HEK293 (cell line): Measurements from ENCODE around the gene CSTF1.

Experiments
- CTCF ChIA-PET: fragments of 350-600 bp; formaldehyde crosslinking; extraction: SDS; loops from one replicate; lab custom pipeline; 2021; ENCODE audit warnings: antibody characterized with exemption; lab: Yijun Ruan, JAX
- POLR2A ChIA-PET: fragments of 300-600 bp; formaldehyde crosslinking; extraction: SDS; loops from one replicate; lab custom pipeline; 2020; ENCODE audit warnings: antibody characterized with exemption, inconsistent platforms; lab: Yijun Ruan, JAX
- H3K27ac ChIP-seq: fragments of 200-500 bp; sonication (Bioruptor generic); 2 replicates; pipeline ENCODE4 v1.5.1; 2014; ENCODE audit warnings: low read depth, low read length, control low read depth, inconsistent platforms; ENCODE audit errors: extremely low read depth
- H3K36me3 ChIP-seq, 2 experiments: fragments of 200-500 bp in 1 of 2; sonication (Bioruptor generic) in 1 of 2; 1 replicate in 1 of 2; 2 replicates in 1 of 2; pipeline ENCODE4 v1.5.1; 2014 to 2017; ENCODE audit warnings: inconsistent platforms in 2 of 2, low read length in 2 of 2; ENCODE audit not compliant: control insufficient read depth in 2 of 2, insufficient read depth in 1 of 2
- H3K4me1 ChIP-seq: fragments of 200-500 bp; sonication (Bioruptor generic); 2 replicates; pipeline ENCODE4 v1.5.1; 2014; ENCODE audit warnings: mild to moderate bottlenecking, low read length, inconsistent platforms; ENCODE audit not compliant: control insufficient read depth, insufficient read depth
- H3K4me3 ChIP-seq: 2 replicates; pipeline ENCODE4 v1.5.1; 2011; ENCODE audit warnings: low read depth, mild to moderate bottlenecking, control low read depth, low read length, moderate library complexity
- H3K9me3 ChIP-seq: fragments of 200-500 bp; sonication (Bioruptor generic); 2 replicates; pipeline ENCODE4 v1.5.1; 2014; ENCODE audit warnings: low read depth, low read length, inconsistent platforms; ENCODE audit not compliant: control insufficient read depth, insufficient read depth
- EGR2 ChIP-seq: fragments of 450-650 bp; formaldehyde crosslinking; IDR thresholded peaks from 2 replicates; pipeline ENCODE4 v1.5.1; 2016; ENCODE audit warnings: low read depth, missing biosample characterization, missing genetic modification characterization
- GLI4 ChIP-seq: fragments of 450-650 bp; formaldehyde crosslinking; IDR thresholded peaks from 2 replicates; pipeline ENCODE4 v1.5.1; 2016; ENCODE audit warnings: missing biosample characterization, missing genetic modification characterization
- KLF16 ChIP-seq: fragments of 450-650 bp; formaldehyde crosslinking; IDR thresholded peaks from 2 replicates; pipeline ENCODE4 v1.5.1; 2017; ENCODE audit warnings: missing biosample characterization, missing genetic modification characterization
- KLF8 ChIP-seq: fragments of 450-650 bp; formaldehyde crosslinking; IDR thresholded peaks from 2 replicates; pipeline ENCODE4 v1.5.1; 2016; ENCODE audit warnings: missing biosample characterization, missing genetic modification characterization
- OVOL3 ChIP-seq: fragments of 450-650 bp; formaldehyde crosslinking; IDR thresholded peaks from 2 replicates; pipeline ENCODE4 v1.5.1; 2016; ENCODE audit warnings: missing biosample characterization, missing genetic modification characterization
- PRDM1 ChIP-seq: fragments of 450-650 bp; formaldehyde crosslinking; IDR thresholded peaks from 2 replicates; pipeline ENCODE4; 2016; ENCODE audit warnings: missing biosample characterization, missing genetic modification characterization
- SCRT1 ChIP-seq: fragments of 450-650 bp; formaldehyde crosslinking; IDR thresholded peaks from 2 replicates; pipeline ENCODE4 v1.5.1; 2016; ENCODE audit warnings: missing biosample characterization, missing genetic modification characterization, borderline replicate concordance
- SP2 ChIP-seq: fragments of 450-650 bp; formaldehyde crosslinking; IDR thresholded peaks from 2 replicates; pipeline ENCODE4 v1.5.1; 2016; ENCODE audit warnings: missing biosample characterization, missing genetic modification characterization
- SP7 ChIP-seq: fragments of 450-650 bp; formaldehyde crosslinking; IDR thresholded peaks from 2 replicates; pipeline ENCODE4 v1.5.1; 2016; ENCODE audit warnings: missing biosample characterization, missing genetic modification characterization
- ZBTB20 ChIP-seq: fragments of 450-650 bp; formaldehyde crosslinking; IDR thresholded peaks from 2 replicates; pipeline ENCODE4 v1.5.1; 2016; ENCODE audit warnings: missing biosample characterization, missing genetic modification characterization
- ZIC2 ChIP-seq: fragments of 450-650 bp; formaldehyde crosslinking; IDR thresholded peaks from 2 replicates; pipeline ENCODE4 v1.5.1; 2016; ENCODE audit warnings: missing biosample characterization, missing genetic modification characterization
- ZNF16 ChIP-seq: fragments of 450-650 bp; formaldehyde crosslinking; IDR thresholded peaks from 2 replicates; pipeline ENCODE4 v1.5.1; 2016; ENCODE audit warnings: low read depth, missing biosample characterization, missing genetic modification characterization
- ZNF174 ChIP-seq: fragments of 450-650 bp; formaldehyde crosslinking; IDR thresholded peaks from 2 replicates; pipeline ENCODE4 v1.5.0; 2017; ENCODE audit warnings: missing biosample characterization, mild to moderate bottlenecking, missing genetic modification characterization
- ZNF211 ChIP-seq: fragments of 450-650 bp; formaldehyde crosslinking; IDR thresholded peaks from 2 replicates; pipeline ENCODE4 v1.5.1; 2016; ENCODE audit warnings: low read depth, missing biosample characterization, missing genetic modification characterization
- ZNF302 ChIP-seq: fragments of 450-650 bp; formaldehyde crosslinking; IDR thresholded peaks from 2 replicates; pipeline ENCODE4 v1.5.1; 2016; ENCODE audit warnings: missing biosample characterization, missing genetic modification characterization, low read depth
- ZNF324 ChIP-seq: fragments of 450-650 bp; formaldehyde crosslinking; IDR thresholded peaks from 2 replicates; pipeline ENCODE4 v1.5.1; 2016; ENCODE audit warnings: missing biosample characterization, missing genetic modification characterization
- ZNF341 ChIP-seq: fragments of 450-650 bp; formaldehyde crosslinking; IDR thresholded peaks from 2 replicates; pipeline ENCODE4; 2016; ENCODE audit warnings: low read depth, missing biosample characterization, missing genetic modification characterization
- ZNF37A ChIP-seq: fragments of 450-650 bp; IDR thresholded peaks from 2 replicates; pipeline ENCODE4 v1.5.1; 2018; ENCODE audit warnings: missing biosample characterization, missing genetic modification characterization
- ZNF585B ChIP-seq: fragments of 450-650 bp; formaldehyde crosslinking; IDR thresholded peaks from 2 replicates; pipeline ENCODE4 v1.5.1; 2016; ENCODE audit warnings: missing biosample characterization, missing genetic modification characterization
- ZNF600 ChIP-seq: fragments of 450-650 bp; formaldehyde crosslinking; IDR thresholded peaks from 2 replicates; pipeline ENCODE4 v1.5.1; 2016; ENCODE audit warnings: missing biosample characterization, missing genetic modification characterization
- ZNF610 ChIP-seq: fragments of 450-650 bp; formaldehyde crosslinking; IDR thresholded peaks from 2 replicates; pipeline ENCODE4 v1.5.1; 2016; ENCODE audit warnings: missing biosample characterization, missing genetic modification characterization, borderline replicate concordance
- ZNF623 ChIP-seq: fragments of 450-650 bp; formaldehyde crosslinking; IDR thresholded peaks from 2 replicates; pipeline ENCODE4 v1.5.1; 2016; ENCODE audit warnings: missing biosample characterization, missing genetic modification characterization
- ZNF629 ChIP-seq: fragments of 450-650 bp; formaldehyde crosslinking; IDR thresholded peaks from 2 replicates; pipeline ENCODE4 v1.5.1; 2017; ENCODE audit warnings: missing biosample characterization, missing genetic modification characterization
- ZNF660 ChIP-seq: fragments of 450-650 bp; IDR thresholded peaks from 2 replicates; pipeline ENCODE4 v1.5.1; 2018; ENCODE audit warnings: missing biosample characterization, mild to moderate bottlenecking, missing genetic modification characterization
- ZNF776 ChIP-seq: fragments of 450-650 bp; formaldehyde crosslinking; IDR thresholded peaks from 2 replicates; pipeline ENCODE4 v1.5.0; 2017; ENCODE audit warnings: missing biosample characterization, missing genetic modification characterization, borderline replicate concordance
- ZNF777 ChIP-seq: fragments of 450-650 bp; formaldehyde crosslinking; IDR thresholded peaks from 2 replicates; pipeline ENCODE4 v1.5.1; 2017; ENCODE audit warnings: missing biosample characterization, missing genetic modification characterization, borderline replicate concordance
- ZNF843 ChIP-seq: fragments of 450-650 bp; formaldehyde crosslinking; IDR thresholded peaks from 2 replicates; pipeline ENCODE4 v1.5.1; 2016; ENCODE audit warnings: missing biosample characterization, missing genetic modification characterization
- ZSCAN23 ChIP-seq: fragments of 450-650 bp; formaldehyde crosslinking; IDR thresholded peaks from 2 replicates; pipeline ENCODE4 v1.5.1; 2016; ENCODE audit warnings: missing biosample characterization, missing genetic modification characterization
- ZXDB ChIP-seq: fragments of 450-650 bp; formaldehyde crosslinking; IDR thresholded peaks from 2 replicates; pipeline ENCODE4 v1.5.1; 2016; ENCODE audit warnings: missing biosample characterization, missing genetic modification characterization
- TF ChIP-seq, protein P1 (sequence below): fragments of 450-650 bp; formaldehyde crosslinking; IDR thresholded peaks from 2 replicates; pipeline ENCODE4 v1.5.1; 2016; ENCODE audit warnings: missing biosample characterization, missing genetic modification characterization, borderline replicate concordance
- TF ChIP-seq, protein P2 (sequence below): fragments of 450-650 bp; formaldehyde crosslinking; optimal IDR thresholded peaks from 2 replicates; pipeline ENCODE3; 2016; ENCODE audit warnings: missing biosample characterization, mild to moderate bottlenecking, missing genetic modification characterization
- TF ChIP-seq, protein P3 (sequence below): fragments of 450-650 bp; formaldehyde crosslinking; IDR thresholded peaks from 2 replicates; pipeline ENCODE4 v1.5.1; 2016; ENCODE audit warnings: missing biosample characterization, missing genetic modification characterization
- TF ChIP-seq, protein P4 (sequence below): fragments of 450-650 bp; formaldehyde crosslinking; IDR thresholded peaks from 2 replicates; pipeline ENCODE4 v1.5.1; 2017; ENCODE audit warnings: missing biosample characterization, missing genetic modification characterization

Gene CSTF1

GRCh38 chr20:56392132-56392880 lies at the start of gene CSTF1, which contains the start of gene AURKA:
Gene CSTF1, plus strand, starts transcription at chr20:56392645. Its CDS starts 2,908 bp downstream, at chr20:56395553.
Gene AURKA, minus strand, starts transcription at chr20:56392215. Its CDS starts 4,018 bp downstream, at chr20:56388197.
- ChIA-PET POLR2A (interaction anchor here (0.6 to 2.4 kb wide), 14 partner anchors 9 to 1219 kb away, joined by 3 to 31 read pairs (median 4); partner anchors contain the start of genes FAM210B and RTF2), CTCF (interaction anchor here (1.0 kb wide), 2 partner anchors 12 to 18 kb away, joined by 3 to 5 read pairs; no protein-coding TSS in a partner anchor)
- H3K9me3 ChIP-seq = no peaks in the 10 kb centered on the region
- peaks cover 23 to 72% of the 10 kb centered on the region in 2 experiments for H3K36me3 ChIP-seq
- peak within 1 kb of the TSS; percentile 83 for H3K27ac ChIP-seq
- peak within 1 kb of the TSS; percentile 88 for H3K4me3 ChIP-seq
- H3K4me1 ChIP-seq = peaks cover 4% of the 10 kb centered on the region; the same call in 1 of the 2 replicates
- TF ChIP-seq ZNF660 (tag by site-specific recombination) (no peak), ZNF341 (tag by site-specific recombination) (peak; percentile 54), ZNF776 (tag by site-specific recombination) (no peak), ZNF600 (tag by site-specific recombination) (0 out of 2 replicates have a peak, but pooled peaks have one; percentile 29), ZNF585B (tag by site-specific recombination) (no peak), ZNF629 (peak; percentile 100), ZNF623 (tag by site-specific recombination) (no peak), ZNF302 (tag by site-specific recombination) (no peak), ZNF16 (tag by site-specific recombination) (no peak), ZIC2 (peak; percentile 79), OVOL3 (no peak), ZNF324 (peak; percentile 81), SP2 (tag by site-specific recombination) (peak; percentile 93), ZNF37A (tag by site-specific recombination) (no peak), SCRT1 (peak; percentile 99), KLF16 (tag by site-specific recombination) (peak; percentile 9; the same call in 1 of the 2 replicates), ZNF843 (tag by site-specific recombination) (no peak), ZNF610 (tag by site-specific recombination) (peak; percentile 63; the same call in 1 of the 2 replicates), ZXDB (tag by site-specific recombination) (peak; percentile 97), ZSCAN23 (tag by site-specific recombination) (no peak), ZNF211 (tag by site-specific recombination) (no peak), ZBTB20 (tag by site-specific recombination) (no peak; the same call in 1 of the 2 replicates), GLI4 (tag by site-specific recombination) (no peak), PRDM1 (tag by site-specific recombination) (peak; percentile 91), ZNF777 (tag by site-specific recombination) (0 out of 2 replicates have a peak, but pooled peaks have one; percentile 24), EGR2 (tag by site-specific recombination) (no peak), ZNF174 (tag by site-specific recombination) (no peak), KLF8 (tag by site-specific recombination) (peak; percentile 31; the same call in 1 of the 2 replicates), SP7 (peak; percentile 88)
- TF ChIP-seq, protein P1, sequence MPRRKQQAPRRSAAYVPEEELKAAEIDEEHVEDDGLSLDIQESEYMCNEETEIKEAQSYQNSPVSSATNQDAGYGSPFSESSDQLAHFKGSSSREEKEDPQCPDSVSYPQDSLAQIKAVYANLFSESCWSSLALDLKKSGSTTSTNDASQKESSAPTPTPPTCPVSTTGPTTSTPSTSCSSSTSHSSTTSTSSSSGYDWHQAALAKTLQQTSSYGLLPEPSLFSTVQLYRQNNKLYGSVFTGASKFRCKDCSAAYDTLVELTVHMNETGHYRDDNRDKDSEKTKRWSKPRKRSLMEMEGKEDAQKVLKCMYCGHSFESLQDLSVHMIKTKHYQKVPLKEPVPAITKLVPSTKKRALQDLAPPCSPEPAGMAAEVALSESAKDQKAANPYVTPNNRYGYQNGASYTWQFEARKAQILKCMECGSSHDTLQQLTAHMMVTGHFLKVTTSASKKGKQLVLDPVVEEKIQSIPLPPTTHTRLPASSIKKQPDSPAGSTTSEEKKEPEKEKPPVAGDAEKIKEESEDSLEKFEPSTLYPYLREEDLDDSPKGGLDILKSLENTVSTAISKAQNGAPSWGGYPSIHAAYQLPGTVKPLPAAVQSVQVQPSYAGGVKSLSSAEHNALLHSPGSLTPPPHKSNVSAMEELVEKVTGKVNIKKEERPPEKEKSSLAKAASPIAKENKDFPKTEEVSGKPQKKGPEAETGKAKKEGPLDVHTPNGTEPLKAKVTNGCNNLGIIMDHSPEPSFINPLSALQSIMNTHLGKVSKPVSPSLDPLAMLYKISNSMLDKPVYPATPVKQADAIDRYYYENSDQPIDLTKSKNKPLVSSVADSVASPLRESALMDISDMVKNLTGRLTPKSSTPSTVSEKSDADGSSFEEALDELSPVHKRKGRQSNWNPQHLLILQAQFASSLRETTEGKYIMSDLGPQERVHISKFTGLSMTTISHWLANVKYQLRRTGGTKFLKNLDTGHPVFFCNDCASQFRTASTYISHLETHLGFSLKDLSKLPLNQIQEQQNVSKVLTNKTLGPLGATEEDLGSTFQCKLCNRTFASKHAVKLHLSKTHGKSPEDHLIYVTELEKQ (tag by site-specific recombination) = no peak; the same call in 1 of the 2 replicates
- TF ChIP-seq, protein P2, sequence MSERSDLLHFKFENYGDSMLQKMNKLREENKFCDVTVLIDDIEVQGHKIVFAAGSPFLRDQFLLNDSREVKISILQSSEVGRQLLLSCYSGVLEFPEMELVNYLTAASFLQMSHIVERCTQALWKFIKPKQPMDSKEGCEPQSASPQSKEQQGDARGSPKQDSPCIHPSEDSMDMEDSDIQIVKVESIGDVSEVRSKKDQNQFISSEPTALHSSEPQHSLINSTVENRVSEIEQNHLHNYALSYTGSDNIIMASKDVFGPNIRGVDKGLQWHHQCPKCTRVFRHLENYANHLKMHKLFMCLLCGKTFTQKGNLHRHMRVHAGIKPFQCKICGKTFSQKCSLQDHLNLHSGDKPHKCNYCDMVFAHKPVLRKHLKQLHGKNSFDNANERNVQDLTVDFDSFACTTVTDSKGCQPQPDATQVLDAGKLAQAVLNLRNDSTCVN = peak; percentile 80
- TF ChIP-seq, protein P3, sequence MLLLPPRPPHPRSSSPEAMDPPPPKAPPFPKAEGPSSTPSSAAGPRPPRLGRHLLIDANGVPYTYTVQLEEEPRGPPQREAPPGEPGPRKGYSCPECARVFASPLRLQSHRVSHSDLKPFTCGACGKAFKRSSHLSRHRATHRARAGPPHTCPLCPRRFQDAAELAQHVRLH (tag by site-specific recombination) = peak; percentile 8; the same call in 1 of the 2 replicates
- TF ChIP-seq, protein P4, sequence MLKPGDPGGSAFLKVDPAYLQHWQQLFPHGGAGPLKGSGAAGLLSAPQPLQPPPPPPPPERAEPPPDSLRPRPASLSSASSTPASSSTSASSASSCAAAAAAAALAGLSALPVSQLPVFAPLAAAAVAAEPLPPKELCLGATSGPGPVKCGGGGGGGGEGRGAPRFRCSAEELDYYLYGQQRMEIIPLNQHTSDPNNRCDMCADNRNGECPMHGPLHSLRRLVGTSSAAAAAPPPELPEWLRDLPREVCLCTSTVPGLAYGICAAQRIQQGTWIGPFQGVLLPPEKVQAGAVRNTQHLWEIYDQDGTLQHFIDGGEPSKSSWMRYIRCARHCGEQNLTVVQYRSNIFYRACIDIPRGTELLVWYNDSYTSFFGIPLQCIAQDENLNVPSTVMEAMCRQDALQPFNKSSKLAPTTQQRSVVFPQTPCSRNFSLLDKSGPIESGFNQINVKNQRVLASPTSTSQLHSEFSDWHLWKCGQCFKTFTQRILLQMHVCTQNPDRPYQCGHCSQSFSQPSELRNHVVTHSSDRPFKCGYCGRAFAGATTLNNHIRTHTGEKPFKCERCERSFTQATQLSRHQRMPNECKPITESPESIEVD = no peak
